ENCODE data around the gene ZNF423.

ZNF423 gene

GRCh38 chr16:49485663-49486062, 370.2 kb downstream of the ZNF423 start:
- Histone ChIP-seq H3K27me3 (replicated peaks; ENCODE audit: control insufficient read depth, insufficient read depth, low read length) (peaks cover 31% of the 10 kb centered on the region), H3K9ac (ENCODE audit: low read length) (no peak overlapping the region), H3K9me3 (ENCODE audit: control insufficient read depth, low read length) (no peaks in the 10 kb centered on the region), H3K4me3 (ENCODE audit: low read length) (no peak overlapping the region), H3K4me1 (ENCODE audit: control insufficient read depth, insufficient read depth, low read length) (peaks cover 7% of the 10 kb centered on the region), H3K36me3 (ENCODE audit: control insufficient read depth, insufficient read depth, low read length, severe bottlenecking) (no peaks in the 10 kb centered on the region)
- no peak for DNase-seq (ENCODE audit: low read depth)

GRCh38 chr16:49484936-49485335, 371.0 kb downstream of the ZNF423 start:
- Histone ChIP-seq H3K4me1 (ENCODE audit: control insufficient read depth, insufficient read depth, low read length) (peaks cover 7% of the 10 kb centered on the region), H3K9me3 (ENCODE audit: control insufficient read depth, low read length) (no peaks in the 10 kb centered on the region), H3K27me3 (replicated peaks; ENCODE audit: control insufficient read depth, insufficient read depth, low read length) (peaks cover 33% of the 10 kb centered on the region), H3K4me3 (ENCODE audit: low read length) (peak overlapping the region; percentile 62), H3K9ac (ENCODE audit: low read length) (no peak overlapping the region), H3K36me3 (ENCODE audit: control insufficient read depth, insufficient read depth, low read length, severe bottlenecking) (no peaks in the 10 kb centered on the region)
- no peak for DNase-seq (ENCODE audit: low read depth)

- DNase-seq (ENCODE audit: low read depth): peak; percentile 42
- Histone ChIP-seq H3K4me3 (ENCODE audit: low read length) (peak overlapping the region; percentile 62), H3K9me3 (ENCODE audit: control insufficient read depth, low read length) (no peaks in the 10 kb centered on the region), H3K36me3 (ENCODE audit: control insufficient read depth, insufficient read depth, low read length, severe bottlenecking) (no peaks in the 10 kb centered on the region), H3K4me1 (ENCODE audit: control insufficient read depth, insufficient read depth, low read length) (peaks cover 7% of the 10 kb centered on the region), H3K27me3 (replicated peaks; ENCODE audit: control insufficient read depth, insufficient read depth, low read length) (peaks cover 33% of the 10 kb centered on the region), H3K9ac (ENCODE audit: low read length) (no peak overlapping the region)
Measured at GRCh38 chr16:49484451-49484849, 371.5 kb downstream of the ZNF423 start.

GRCh38 chr16:49483651-49484450, 372.1 kb downstream of the ZNF423 start:
- peak overlapping the region; percentile 62 for H3K4me3 ChIP-seq (ENCODE audit: low read length)
- no peak for DNase-seq (ENCODE audit: low read depth)
- peaks cover 7% of the 10 kb centered on the region for H3K4me1 ChIP-seq (ENCODE audit: control insufficient read depth, insufficient read depth, low read length)
- H3K36me3 ChIP-seq (ENCODE audit: control insufficient read depth, insufficient read depth, low read length, severe bottlenecking): no peaks in the 10 kb centered on the region
- no peaks in the 10 kb centered on the region for H3K9me3 ChIP-seq (ENCODE audit: control insufficient read depth, low read length)
- no peak overlapping the region for H3K9ac ChIP-seq (ENCODE audit: low read length)
- H3K27me3 ChIP-seq (replicated peaks; ENCODE audit: control insufficient read depth, insufficient read depth, low read length): peaks cover 33% of the 10 kb centered on the region

- Histone ChIP-seq H3K9ac (ENCODE audit: low read length) (no peak overlapping the region), H3K4me1 (ENCODE audit: control insufficient read depth, insufficient read depth, low read length) (peaks cover 7% of the 10 kb centered on the region), H3K4me3 (ENCODE audit: low read length) (no peak overlapping the region), H3K27me3 (replicated peaks; ENCODE audit: control insufficient read depth, insufficient read depth, low read length) (peaks cover 37% of the 10 kb centered on the region), H3K36me3 (ENCODE audit: control insufficient read depth, insufficient read depth, low read length, severe bottlenecking) (no peaks in the 10 kb centered on the region), H3K9me3 (ENCODE audit: control insufficient read depth, low read length) (no peaks in the 10 kb centered on the region)
- DNase-seq (ENCODE audit: low read depth): no peak
Measured at GRCh38 chr16:49483251-49483650, 372.7 kb downstream of the ZNF423 start.

GRCh38 chr16:49482690-49483089, 373.2 kb downstream of the ZNF423 start:
- Histone ChIP-seq H3K9ac (ENCODE audit: low read length) (no peak overlapping the region), H3K4me3 (ENCODE audit: low read length) (no peak overlapping the region), H3K36me3 (ENCODE audit: control insufficient read depth, insufficient read depth, low read length, severe bottlenecking) (no peaks in the 10 kb centered on the region), H3K27me3 (replicated peaks; ENCODE audit: control insufficient read depth, insufficient read depth, low read length) (peaks cover 43% of the 10 kb centered on the region), H3K9me3 (ENCODE audit: control insufficient read depth, low read length) (no peaks in the 10 kb centered on the region), H3K4me1 (ENCODE audit: control insufficient read depth, insufficient read depth, low read length) (peaks cover 7% of the 10 kb centered on the region)
- no peak for DNase-seq (ENCODE audit: low read depth)

GRCh38 chr16:49478616-49479015, 377.3 kb downstream of the ZNF423 start:
- peaks cover 54% of the 10 kb centered on the region for H3K27me3 ChIP-seq (replicated peaks; ENCODE audit: control insufficient read depth, insufficient read depth, low read length)
- H3K9ac ChIP-seq (ENCODE audit: low read length): no peak overlapping the region
- no peak overlapping the region for H3K4me3 ChIP-seq (ENCODE audit: low read length)
- no peaks in the 10 kb centered on the region for H3K9me3 ChIP-seq (ENCODE audit: control insufficient read depth, low read length)
- no peak for DNase-seq (ENCODE audit: low read depth)
- H3K36me3 ChIP-seq (ENCODE audit: control insufficient read depth, insufficient read depth, low read length, severe bottlenecking): no peaks in the 10 kb centered on the region
- H3K4me1 ChIP-seq (ENCODE audit: control insufficient read depth, insufficient read depth, low read length): no peaks in the 10 kb centered on the region

GRCh38 chr16:49478107-49478506, 377.8 kb downstream of the ZNF423 start:
- Histone ChIP-seq H3K9ac (ENCODE audit: low read length) (no peak overlapping the region), H3K9me3 (ENCODE audit: control insufficient read depth, low read length) (no peaks in the 10 kb centered on the region), H3K36me3 (ENCODE audit: control insufficient read depth, insufficient read depth, low read length, severe bottlenecking) (no peaks in the 10 kb centered on the region), H3K4me1 (ENCODE audit: control insufficient read depth, insufficient read depth, low read length) (no peaks in the 10 kb centered on the region), H3K27me3 (replicated peaks; ENCODE audit: control insufficient read depth, insufficient read depth, low read length) (peaks cover 54% of the 10 kb centered on the region), H3K4me3 (ENCODE audit: low read length) (no peak overlapping the region)
- DNase-seq (ENCODE audit: low read depth): no peak

GRCh38 chr16:49477250-49477895, 378.5 kb downstream of the ZNF423 start:
- Histone ChIP-seq H3K36me3 (ENCODE audit: control insufficient read depth, insufficient read depth, low read length, severe bottlenecking) (no peaks in the 10 kb centered on the region), H3K27me3 (replicated peaks; ENCODE audit: control insufficient read depth, insufficient read depth, low read length) (peaks cover 54% of the 10 kb centered on the region), H3K9ac (ENCODE audit: low read length) (no peak overlapping the region), H3K9me3 (ENCODE audit: control insufficient read depth, low read length) (no peaks in the 10 kb centered on the region), H3K4me1 (ENCODE audit: control insufficient read depth, insufficient read depth, low read length) (no peaks in the 10 kb centered on the region), H3K4me3 (ENCODE audit: low read length) (no peak overlapping the region)
- DNase-seq (ENCODE audit: low read depth): no peak

- H3K27me3 ChIP-seq (replicated peaks; ENCODE audit: control insufficient read depth, insufficient read depth, low read length): peaks cover 45% of the 10 kb centered on the region
- no peak overlapping the region for H3K9ac ChIP-seq (ENCODE audit: low read length)
- DNase-seq (ENCODE audit: low read depth): no peak
- H3K36me3 ChIP-seq (ENCODE audit: control insufficient read depth, insufficient read depth, low read length, severe bottlenecking): no peaks in the 10 kb centered on the region
- no peaks in the 10 kb centered on the region for H3K4me1 ChIP-seq (ENCODE audit: control insufficient read depth, insufficient read depth, low read length)
- no peak overlapping the region for H3K4me3 ChIP-seq (ENCODE audit: low read length)
- H3K9me3 ChIP-seq (ENCODE audit: control insufficient read depth, low read length): no peaks in the 10 kb centered on the region
Measured at GRCh38 chr16:49474741-49475140, 381.2 kb downstream of the ZNF423 start.

GRCh38 chr16:49473773-49474172, 382.1 kb downstream of the ZNF423 start:
- no peak for DNase-seq (ENCODE audit: low read depth)
- peaks cover 49% of the 10 kb centered on the region for H3K27me3 ChIP-seq (replicated peaks; ENCODE audit: control insufficient read depth, insufficient read depth, low read length)
- no peak overlapping the region for H3K4me3 ChIP-seq (ENCODE audit: low read length)
- no peaks in the 10 kb centered on the region for H3K4me1 ChIP-seq (ENCODE audit: control insufficient read depth, insufficient read depth, low read length)
- H3K9me3 ChIP-seq (ENCODE audit: control insufficient read depth, low read length): no peaks in the 10 kb centered on the region
- no peaks in the 10 kb centered on the region for H3K36me3 ChIP-seq (ENCODE audit: control insufficient read depth, insufficient read depth, low read length, severe bottlenecking)
- no peak overlapping the region for H3K9ac ChIP-seq (ENCODE audit: low read length)
